Measurements from ENCODE around the gene HFM1.
"Not testable (repeated sequence)": the region's sequence is repeated elsewhere in the genome, so short reads cannot be mapped to it uniquely, and the experiment has no call there.

Gene HFM1

DNA sequence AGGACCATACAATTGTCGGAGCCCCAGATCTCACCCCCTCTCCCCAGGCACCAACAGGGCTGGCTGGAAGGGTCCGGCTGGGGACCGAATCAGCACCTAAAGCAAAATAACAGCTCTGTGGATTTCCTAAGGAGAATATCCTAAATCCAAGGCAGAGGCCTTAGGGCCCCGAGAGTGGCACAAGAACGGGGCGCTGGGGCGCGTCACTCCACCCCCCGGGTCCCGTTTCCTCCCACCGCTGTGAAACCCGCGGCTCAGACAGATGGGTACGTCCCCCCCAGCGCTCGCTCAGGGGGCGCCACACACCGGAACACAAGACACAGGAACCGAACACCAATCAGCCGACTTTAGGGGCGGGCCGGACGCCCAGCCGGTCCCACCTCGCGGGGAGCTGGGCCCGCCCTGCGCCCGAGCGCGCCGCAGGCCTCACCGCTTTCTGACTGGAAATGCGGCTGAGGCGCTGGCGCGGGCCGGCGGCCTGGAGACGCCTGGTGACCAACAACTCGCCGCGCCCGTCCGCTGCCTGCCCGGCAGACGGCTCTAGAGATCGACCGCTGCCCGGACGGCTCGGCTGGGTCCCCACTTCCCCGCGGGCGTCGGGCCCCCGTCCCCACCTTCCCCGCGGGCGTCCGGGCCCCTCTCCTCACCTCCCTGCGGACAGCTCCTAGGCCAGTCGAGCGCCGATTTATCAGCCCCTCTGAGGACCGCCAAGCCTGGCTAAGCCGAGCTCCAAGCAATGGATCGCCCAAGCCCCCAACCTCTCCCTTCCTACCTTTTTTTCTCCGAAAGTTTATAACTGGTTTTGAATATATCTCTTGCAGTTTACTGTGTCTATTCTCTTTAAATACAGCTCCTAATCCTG is at the start of gene HFM1:
HFM1 (minus strand) TSS at position 687 of the 862 bp plus-strand sequence. CDS start 3,755 bp downstream, outside the sequence.
- DNase-seq: peak in 41 of 42 donors; percentile 31 to 87 (median 76)
- intact Hi-C loops (cut with DNase I): loop anchor here (5.0 kb wide), 2 partner anchors 98 to 122 kb away; partner anchors contain the start of gene CDC7

DNA sequence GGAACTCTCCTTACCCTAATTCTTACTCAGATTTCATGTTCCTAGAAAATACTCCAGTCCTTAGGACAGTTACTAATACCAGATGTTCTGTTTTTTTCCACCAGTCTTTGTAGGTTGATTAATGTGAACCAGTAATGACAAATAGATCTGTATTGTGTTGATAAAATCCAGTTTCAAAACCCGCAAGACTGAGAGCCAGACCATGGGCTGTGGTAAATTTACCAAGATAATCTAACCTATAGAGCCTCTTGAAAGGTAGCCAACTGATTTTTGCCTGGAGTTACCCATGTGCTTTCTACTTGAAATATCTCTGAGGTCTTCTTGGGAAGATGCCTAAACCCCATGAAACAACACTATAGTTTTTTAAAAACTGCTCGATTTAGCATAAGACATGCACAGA is 49.5 kb upstream of the HFM1 start:
- intact Hi-C loops (cut with DNase I): no loop called here
- no peak for DNase-seq

DNA sequence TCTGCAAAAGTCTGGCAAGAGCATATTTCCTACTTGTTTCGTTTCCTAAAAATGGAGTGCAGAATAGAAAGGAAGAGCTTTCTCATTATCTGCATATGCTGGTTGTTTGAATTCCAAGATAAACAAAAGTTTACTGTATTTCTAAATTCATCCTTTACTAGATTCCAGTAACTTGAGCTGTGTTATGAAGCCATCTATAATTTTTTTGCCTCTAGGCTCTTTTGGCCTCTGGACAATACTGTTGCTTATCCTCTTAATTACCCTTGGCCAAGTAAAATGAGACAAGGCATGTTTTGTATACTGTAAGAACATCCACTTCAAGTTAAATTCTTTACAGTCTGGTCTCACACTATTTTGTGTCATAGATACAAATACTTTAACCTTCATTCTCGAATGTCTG is 45.6 kb upstream of the HFM1 start:
- DNase-seq: no peak
- intact Hi-C loops (cut with DNase I): no loop called here

- intact Hi-C loops (cut with DNase I); DNase-seq: not testable (repeated sequence)
Observed at GRCh38 chr1:91447782-91448181, 43.1 kb upstream of the HFM1 start.

GRCh38 chr1:91441980-91442379 is 37.3 kb upstream of the HFM1 start:
- intact Hi-C loops (cut with DNase I); DNase-seq: not testable (repeated sequence)

- no peak for DNase-seq
- intact Hi-C loops (cut with DNase I): no loop called here
Observed at GRCh38 chr1:91440847-91441246, 36.2 kb upstream of the HFM1 start.

GRCh38 chr1:91439016-91439415 is 34.4 kb upstream of the HFM1 start:
- DNase-seq: no peak
- intact Hi-C loops (cut with DNase I): no loop called here

- no peak for DNase-seq
- intact Hi-C loops (cut with DNase I): no loop called here
Observed at GRCh38 chr1:91428182-91428798, 23.7 kb upstream of the HFM1 start.

DNA sequence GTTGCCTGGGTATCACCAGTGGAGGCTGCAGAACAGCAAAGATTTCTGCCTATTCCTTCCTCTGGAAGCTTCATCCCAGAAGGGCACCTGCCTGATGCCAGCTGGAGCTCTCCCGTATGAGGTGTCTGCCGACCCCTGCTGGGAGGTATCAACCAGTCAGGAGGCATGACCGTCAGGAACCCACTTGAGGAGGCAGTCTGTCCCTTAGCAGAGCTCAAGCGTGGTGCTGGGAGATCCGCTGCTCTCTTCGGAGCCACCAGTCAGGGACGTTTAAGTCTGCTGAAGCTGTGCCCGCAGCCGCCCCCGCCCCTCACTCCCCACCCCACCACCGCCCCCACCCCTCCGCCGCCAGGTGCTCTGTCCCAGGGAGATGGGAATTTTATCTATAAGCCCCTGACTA is 23.1 kb upstream of the HFM1 start:
- no peak for DNase-seq
- intact Hi-C loops (cut with DNase I): no loop called here

- intact Hi-C loops (cut with DNase I); DNase-seq: not testable (repeated sequence)
Observed at GRCh38 chr1:91422523-91422922, 17.9 kb upstream of the HFM1 start.

GRCh38 chr1:91412371-91412770 is 7.7 kb upstream of the HFM1 start:
- intact Hi-C loops (cut with DNase I): no loop called here
- DNase-seq: no peak

- no peak for DNase-seq
- intact Hi-C loops (cut with DNase I): no loop called here
Observed at GRCh38 chr1:91406773-91407389, 2.2 kb upstream of the HFM1 start.

- DNase-seq: no peak
- intact Hi-C loops (cut with DNase I): loop anchor here (5.0 kb wide), 2 partner anchors 100 to 120 kb away; partner anchors contain the start of gene CDC7
Observed at GRCh38 chr1:91402023-91402422, 2.6 kb downstream of the HFM1 start.

DNA sequence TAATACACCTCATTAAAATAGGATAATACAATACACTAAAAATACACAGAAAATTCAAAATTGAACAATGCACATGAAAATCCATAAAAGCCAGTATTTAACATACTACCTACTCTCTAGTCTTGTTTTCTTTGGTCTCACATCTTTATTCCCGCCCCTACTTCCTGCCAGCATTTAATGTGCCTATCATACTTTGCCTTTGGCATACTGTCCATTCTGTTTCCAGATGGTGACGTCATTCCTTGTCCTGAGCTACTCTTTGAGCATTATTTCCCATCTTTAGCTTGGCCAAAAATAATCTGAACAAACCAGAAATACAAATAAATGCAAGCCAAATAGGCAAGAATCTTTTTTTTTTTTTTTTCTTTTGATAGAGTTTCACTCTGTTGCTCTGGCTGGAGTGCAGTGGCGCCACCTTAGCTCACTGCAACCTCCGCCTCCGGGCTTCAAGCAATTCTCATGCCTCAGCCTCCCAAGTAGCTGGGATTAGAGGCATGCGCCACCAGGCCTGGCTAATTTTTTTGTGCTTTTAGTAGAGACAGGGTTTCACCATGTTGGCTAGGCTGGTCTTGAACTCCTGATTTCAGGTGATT is 4.4 kb downstream of the HFM1 start:
- intact Hi-C loops (cut with DNase I): loop anchor here (5.0 kb wide), 2 partner anchors 102 to 118 kb away; partner anchors contain the start of gene CDC7
- no peak for DNase-seq

DNA sequence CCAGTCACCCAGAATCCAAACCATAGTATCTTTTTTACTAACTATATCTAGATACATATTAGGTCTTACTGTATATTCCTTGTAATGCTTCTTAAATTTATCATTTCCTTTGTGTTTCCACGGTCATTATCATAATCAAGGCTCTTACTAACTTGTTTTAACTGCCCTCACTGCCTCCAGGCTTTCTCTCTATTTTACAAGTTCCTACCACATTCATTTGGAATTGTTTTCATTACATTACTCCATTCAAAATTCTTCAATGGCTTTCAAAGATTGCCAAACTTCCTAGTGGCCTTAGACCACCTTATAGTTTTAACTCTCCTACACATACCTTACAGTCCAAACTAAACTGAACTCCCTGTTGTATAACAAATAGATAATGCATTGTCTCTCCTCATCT is 6.3 kb downstream of the HFM1 start:
- intact Hi-C loops (cut with DNase I): no loop called here
- DNase-seq: no peak

GRCh38 chr1:91397605-91398004 is 7.0 kb downstream of the HFM1 start:
- DNase-seq: peak in 1 of 42 donors; percentile 45
- intact Hi-C loops (cut with DNase I): no loop called here

- no peak for DNase-seq
- intact Hi-C loops (cut with DNase I): no loop called here
Observed at GRCh38 chr1:91393042-91393441, 11.6 kb downstream of the HFM1 start.

GRCh38 chr1:91386109-91386508 is 18.5 kb downstream of the HFM1 start:
- intact Hi-C loops (cut with DNase I): no loop called here
- no peak for DNase-seq

GRCh38 chr1:91383456-91383855 is 21.2 kb downstream of the HFM1 start:
- no peak for DNase-seq
- intact Hi-C loops (cut with DNase I): no loop called here

DNA sequence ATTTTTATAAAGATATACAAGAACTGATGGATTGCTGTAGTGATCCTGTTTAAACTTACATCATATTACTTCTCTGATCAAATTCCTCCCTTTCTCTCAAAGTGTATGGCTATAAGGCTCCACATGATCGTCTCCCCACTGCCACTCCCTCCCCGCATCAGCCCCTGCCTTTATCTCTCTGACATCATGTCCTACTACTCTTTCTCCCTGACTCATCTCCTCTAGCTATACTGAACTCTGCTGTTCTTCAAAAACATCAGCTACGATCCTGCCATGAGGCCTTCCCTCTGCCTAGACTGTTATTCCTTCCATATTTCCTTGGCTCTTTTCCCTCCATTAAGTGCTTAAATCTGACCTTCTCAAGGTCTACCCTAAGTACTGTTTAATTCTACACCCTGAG is 22.8 kb downstream of the HFM1 start:
- intact Hi-C loops (cut with DNase I): no loop called here
- no peak for DNase-seq
